ENCODE measurements around the gene SLC20A1. TPM values are rescaled to one million over a fixed set of nuclear protein-coding genes. Genes with fewer than 3 reads are reported as not detected.

SLC20A1 gene
- total and polyA plus RNA-seq, 5 experiments from 2014 or later: 17.0 to 75.6 (median 33.7) TPM

DNA sequence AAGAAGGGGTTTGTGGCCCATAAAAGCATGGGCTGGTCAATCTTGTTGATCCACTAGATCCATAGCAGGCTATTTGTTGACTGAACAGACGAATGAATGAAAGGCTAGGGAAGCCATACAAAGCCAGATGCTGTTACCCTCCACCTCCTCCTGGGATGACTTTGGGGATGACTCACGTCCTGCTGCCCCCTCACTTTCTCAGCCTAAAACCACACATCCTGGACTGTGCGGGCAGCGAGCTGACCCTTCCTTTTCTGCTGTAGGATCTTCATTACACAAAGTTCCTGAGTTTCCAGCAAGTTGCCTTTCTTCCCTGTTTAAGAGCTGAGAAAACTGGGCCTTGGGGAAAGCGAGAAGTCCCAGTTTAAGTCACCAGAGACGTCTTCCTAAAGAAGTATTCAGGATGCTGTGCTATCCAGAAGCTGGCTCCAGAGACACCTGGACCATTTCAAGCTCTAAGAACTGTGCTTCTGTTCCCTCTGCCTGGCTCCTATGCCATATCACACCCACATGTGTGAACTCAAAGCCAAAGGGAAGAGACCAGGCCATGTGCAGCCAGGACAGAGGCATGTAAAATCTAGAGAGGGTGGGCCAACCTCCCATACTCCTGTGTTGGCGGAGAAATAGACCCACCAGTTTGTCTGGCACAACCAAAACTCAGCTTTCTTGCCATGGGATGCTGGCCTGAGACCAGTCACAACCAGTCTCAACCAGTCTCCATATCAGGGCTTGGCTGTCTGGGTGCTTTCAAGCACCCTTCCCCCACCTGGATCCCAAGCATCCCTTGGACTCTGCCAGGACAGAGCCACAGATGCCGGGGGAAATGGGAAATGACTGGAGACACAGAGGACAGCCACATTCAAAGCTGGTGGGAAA lies 4.7 kb upstream of the SLC20A1 start:
- Mint-ChIP-seq H3K27ac (peak overlapping the region in 6 of 10 donors; percentile 31 to 73 (median 41)), H3K4me1 (peaks cover 23 to 40% (median 36%) of the 10 kb centered on the region in 4 donors), H3K9me3 (no peaks in the 10 kb centered on the region), H3K27me3 (no peaks in the 10 kb centered on the region), H3K36me3 (no peaks in the 10 kb centered on the region), H3K4me3 (no peak overlapping the region)
- ATAC-seq (no peak), DNase-seq (no peak)
- POLR2A ChIA-PET: interaction anchor here (9.9 kb wide), 1 partner anchor 10 kb away, joined by 330 read pairs; no protein-coding TSS in a partner anchor

DNA sequence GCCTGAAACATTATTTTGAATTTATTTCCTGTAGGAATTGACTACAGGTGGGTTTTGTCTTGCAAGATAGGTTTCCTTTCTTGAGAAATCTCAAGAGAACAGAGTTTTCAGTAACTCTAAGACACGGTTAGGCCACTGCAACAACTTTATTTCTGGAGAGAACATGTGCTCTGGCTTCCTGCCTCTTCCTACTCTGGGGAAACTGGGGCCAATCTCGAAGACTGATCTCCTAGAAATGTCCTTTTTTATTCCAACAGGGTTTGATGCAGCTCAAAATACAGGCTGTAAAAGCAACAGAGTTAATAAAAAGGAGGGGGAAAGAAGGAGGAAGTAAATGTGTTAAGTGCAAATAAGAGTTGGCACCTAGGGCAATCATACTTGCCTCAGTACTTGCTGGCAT lies 4.0 kb upstream of the SLC20A1 start:
- no peak overlapping the region for H3K4me3 Mint-ChIP-seq
- no peaks in the 10 kb centered on the region for H3K9me3 Mint-ChIP-seq
- peak overlapping the region in 5 of 10 donors; percentile 16 to 80 (median 65) for H3K27ac Mint-ChIP-seq
- peaks cover 21 to 36% (median 30%) of the 10 kb centered on the region in 4 donors for H3K4me1 Mint-ChIP-seq
- ATAC-seq: no peak
- DNase-seq: no peak
- no peaks in the 10 kb centered on the region for H3K27me3 Mint-ChIP-seq
- POLR2A ChIA-PET: interaction anchor here (9.9 kb wide), 1 partner anchor 11 kb away, joined by 330 read pairs; no protein-coding TSS in a partner anchor
- H3K36me3 Mint-ChIP-seq: peaks cover 0 to under 1% (median 0%) of the 10 kb centered on the region in 3 donors

DNA sequence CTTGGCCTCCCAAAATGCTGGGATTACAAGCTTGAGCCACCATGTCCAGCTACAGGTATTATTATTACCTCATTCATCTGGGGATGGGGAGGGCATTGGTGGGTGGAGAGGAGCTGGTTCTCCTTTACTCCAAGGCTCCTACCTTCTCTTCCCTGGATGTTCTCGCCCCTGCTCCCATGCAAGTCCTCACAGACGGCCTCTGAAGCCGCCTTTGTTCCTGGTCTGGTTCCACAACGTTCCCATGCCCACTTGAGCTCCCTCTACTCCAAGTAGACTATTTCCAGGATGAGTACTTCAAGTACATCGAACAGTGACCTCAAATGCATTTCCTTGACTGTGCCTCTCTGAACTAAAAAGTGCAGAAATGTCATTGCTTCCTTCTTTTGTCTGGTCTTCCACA lies 3.2 kb upstream of the SLC20A1 start:
- Mint-ChIP-seq H3K4me3 (no peak overlapping the region), H3K4me1 (peaks cover 25 to 39% (median 34%) of the 10 kb centered on the region in 4 donors), H3K36me3 (peaks cover 1 to 8% (median 1%) of the 10 kb centered on the region in 3 donors), H3K9me3 (no peaks in the 10 kb centered on the region), H3K27me3 (no peaks in the 10 kb centered on the region), H3K27ac (peak overlapping the region in 3 of 10 donors; percentile 15 to 84 (median 56))
- POLR2A ChIA-PET: interaction anchor here (0.6 to 9.9 kb wide), 3 partner anchors 12 to 60 kb away, joined by 4 to 330 read pairs (median 5); no protein-coding TSS in a partner anchor
- no peak for ATAC-seq
- no peak for DNase-seq

DNA sequence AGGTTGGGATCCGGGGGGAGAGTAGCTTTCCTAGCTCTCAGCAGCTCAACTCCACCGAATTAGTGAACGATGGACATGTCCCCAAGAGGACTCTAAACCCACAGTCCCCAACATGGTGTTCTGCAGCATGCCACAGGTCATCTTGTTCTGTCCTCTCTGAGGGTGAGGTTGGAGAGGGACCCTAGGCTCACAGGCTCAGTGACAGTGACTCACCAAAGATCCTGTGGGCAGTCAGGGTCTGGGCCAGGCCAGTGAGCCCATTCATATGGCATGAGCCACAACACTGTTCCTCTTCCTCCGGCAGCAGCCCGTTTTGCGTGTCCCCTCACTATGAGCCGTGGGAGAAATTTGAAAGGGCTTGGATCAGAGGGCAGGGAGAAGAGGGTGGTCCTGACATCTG lies 2.8 kb upstream of the SLC20A1 start:
- Mint-ChIP-seq H3K9me3 (no peaks in the 10 kb centered on the region), H3K27ac (peak overlapping the region in 3 of 10 donors; percentile 15 to 84 (median 56)), H3K36me3 (peaks cover 4 to 12% (median 4%) of the 10 kb centered on the region in 3 donors), H3K4me1 (peaks cover 29 to 43% (median 39%) of the 10 kb centered on the region in 4 donors), H3K4me3 (peak overlapping the region in 2 of 10 donors; percentile 9 to 25), H3K27me3 (no peaks in the 10 kb centered on the region)
- no peak for DNase-seq
- no peak for ATAC-seq
- POLR2A ChIA-PET: interaction anchor here (0.6 to 9.9 kb wide), 2 partner anchors 12 to 60 kb away, joined by 4 to 330 read pairs; no protein-coding TSS in a partner anchor

DNA sequence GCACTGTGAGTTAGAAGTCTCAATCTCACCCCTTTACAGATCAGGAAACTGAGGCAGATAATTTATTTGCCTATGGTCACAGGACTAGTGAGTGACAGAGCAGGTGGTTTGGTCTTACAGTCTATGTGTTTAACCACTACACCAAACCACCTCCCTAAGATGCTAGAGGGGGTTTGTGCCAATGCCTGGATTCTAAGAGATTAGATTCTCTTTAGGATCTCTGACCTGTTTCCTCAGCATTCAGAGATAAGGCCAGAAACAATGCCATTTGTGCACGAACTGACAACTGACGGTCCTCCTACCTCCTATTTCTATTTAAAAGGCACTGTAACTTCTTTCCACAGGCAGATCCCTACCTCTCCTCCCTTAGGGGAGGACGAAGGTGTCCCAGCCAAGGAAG lies 2.3 kb upstream of the SLC20A1 start:
- peaks cover 29 to 48% (median 44%) of the 10 kb centered on the region in 4 donors for H3K4me1 Mint-ChIP-seq
- peak overlapping the region in 7 of 10 donors; percentile 34 to 91 (median 87) for H3K4me3 Mint-ChIP-seq
- H3K27me3 Mint-ChIP-seq: no peaks in the 10 kb centered on the region
- ATAC-seq (no peak), DNase-seq (no peak)
- POLR2A ChIA-PET: interaction anchor here (9.9 kb wide), 1 partner anchor 13 kb away, joined by 330 read pairs; no protein-coding TSS in a partner anchor
- H3K36me3 Mint-ChIP-seq: peaks cover 4 to 17% (median 4%) of the 10 kb centered on the region in 3 donors
- peak overlapping the region in 7 of 10 donors; percentile 8 to 93 (median 76) for H3K27ac Mint-ChIP-seq
- H3K9me3 Mint-ChIP-seq: no peaks in the 10 kb centered on the region

DNA sequence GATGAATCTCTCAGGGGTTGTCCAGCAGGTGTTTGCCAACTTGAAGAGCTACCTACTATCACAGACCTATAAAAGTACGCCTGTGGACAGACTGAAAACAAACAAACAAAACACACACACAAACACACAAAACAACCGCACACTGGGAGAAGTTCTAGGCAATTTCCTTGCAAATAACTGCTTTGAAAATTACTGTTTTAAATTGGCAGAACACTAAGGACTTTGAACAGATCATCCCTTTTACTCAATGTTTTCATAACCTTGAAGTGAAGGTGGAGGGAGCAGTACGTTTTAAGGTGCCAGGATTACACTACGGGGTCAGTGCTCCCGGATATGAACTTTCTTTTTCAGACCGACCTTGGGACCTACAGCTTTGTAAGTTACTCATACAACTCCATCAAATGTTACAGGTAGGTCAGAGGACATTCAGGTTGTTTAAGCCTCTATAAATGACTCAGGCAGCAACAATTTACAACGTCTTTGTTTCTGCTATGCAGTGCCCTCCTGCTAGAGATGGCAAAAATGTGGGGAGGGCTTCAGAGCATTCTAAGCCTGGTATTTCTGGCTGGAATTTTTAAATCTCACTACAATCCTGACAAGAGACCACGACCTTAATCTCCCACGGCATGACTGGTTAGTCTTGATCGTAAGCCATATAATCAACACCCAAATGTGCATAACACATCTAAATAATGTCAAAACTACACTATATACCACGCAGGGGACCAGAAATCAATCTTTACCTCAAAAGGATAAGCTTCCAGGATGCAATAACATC lies 1.4 kb upstream of the SLC20A1 start:
- H3K4me3 Mint-ChIP-seq: peak overlapping the region; percentile 86 to 95 (median 90)
- H3K4me1 Mint-ChIP-seq: peaks cover 33 to 57% (median 52%) of the 10 kb centered on the region in 4 donors
- peaks cover 4 to 26% (median 7%) of the 10 kb centered on the region in 3 donors for H3K36me3 Mint-ChIP-seq
- ATAC-seq (no peak), DNase-seq (no peak)
- POLR2A ChIA-PET: interaction anchor here (2.3 to 9.9 kb wide), 3 partner anchors 14 to 60 kb away, joined by 10 to 330 read pairs (median 12); partner anchors contain the start of gene CHCHD5
- H3K27ac Mint-ChIP-seq: peak overlapping the region; percentile 8 to 95 (median 92)
- H3K9me3 Mint-ChIP-seq: no peaks in the 10 kb centered on the region
- H3K27me3 Mint-ChIP-seq: no peaks in the 10 kb centered on the region

DNA sequence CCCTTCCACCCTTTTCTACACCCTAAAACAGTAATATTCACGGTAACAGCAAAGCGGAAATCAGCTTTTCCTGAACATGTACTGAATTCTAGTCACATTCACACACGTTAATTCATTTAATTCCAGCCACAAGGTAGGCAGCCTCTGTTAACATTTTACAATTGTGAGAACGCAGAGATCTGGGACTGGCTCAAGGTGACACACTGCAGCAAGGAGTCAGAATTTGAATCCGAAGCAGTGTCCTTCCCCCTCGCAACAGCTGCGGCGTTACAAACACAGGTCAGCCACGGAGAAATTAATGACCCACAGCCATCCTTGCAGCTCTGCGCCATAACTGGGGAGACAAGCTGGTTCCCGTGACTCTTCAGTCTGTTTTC lies 818 bp upstream of the SLC20A1 start:
- POLR2A ChIA-PET: interaction anchor here (0.7 to 9.9 kb wide), 10 partner anchors 13 to 146 kb away, joined by 3 to 330 read pairs (median 4); partner anchors contain the start of gene CHCHD5
- ATAC-seq: no peak
- Mint-ChIP-seq H3K36me3 (peaks cover 4 to 31% (median 7%) of the 10 kb centered on the region in 3 donors), H3K27me3 (no peaks in the 10 kb centered on the region), H3K4me3 (peak overlapping the region; percentile 86 to 95 (median 90)), H3K9me3 (no peaks in the 10 kb centered on the region), H3K27ac (peak overlapping the region in 9 of 10 donors; percentile 49 to 95 (median 92)), H3K4me1 (peaks cover 35 to 62% (median 58%) of the 10 kb centered on the region in 4 donors)
- DNase-seq: no peak

DNA sequence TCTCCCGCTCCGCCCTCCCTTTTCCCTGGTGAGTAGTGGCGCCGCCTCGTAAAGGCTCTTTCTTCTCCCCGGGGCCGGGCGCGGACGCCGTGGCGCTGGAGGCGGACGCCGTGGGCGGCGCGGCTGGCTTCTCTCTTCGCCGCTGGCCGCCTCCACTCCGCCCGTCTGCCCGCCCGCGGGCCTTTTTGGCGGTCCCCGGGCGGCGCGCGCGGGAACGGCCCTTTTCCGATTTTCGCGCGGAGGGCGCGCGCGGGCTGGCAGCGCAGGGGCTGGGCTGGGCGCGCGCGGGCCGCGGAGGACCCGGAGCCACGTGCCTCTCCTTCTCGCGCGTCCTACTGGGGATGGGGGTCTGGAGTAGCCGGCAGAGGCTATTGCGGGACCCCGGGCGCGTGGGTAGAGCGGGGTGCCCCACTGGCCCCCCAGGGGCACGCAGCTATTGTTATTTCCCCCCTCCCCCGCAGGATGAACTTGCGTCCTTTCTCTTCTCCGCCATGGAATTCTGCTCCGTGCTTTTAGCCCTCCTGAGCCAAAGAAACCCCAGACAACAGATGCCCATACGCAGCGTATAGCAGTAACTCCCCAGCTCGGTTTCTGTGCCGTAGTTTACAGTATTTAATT lies 472 bp downstream of the SLC20A1 start:
- Mint-ChIP-seq H3K27me3 (no peaks in the 10 kb centered on the region), H3K36me3 (peaks cover 4 to 44% (median 7%) of the 10 kb centered on the region in 3 donors), H3K4me3 (peak overlapping the region; percentile 86 to 95 (median 90)), H3K4me1 (peaks cover 35 to 69% (median 64%) of the 10 kb centered on the region in 4 donors), H3K27ac (peak overlapping the region in 8 of 10 donors; percentile 69 to 93 (median 89)), H3K9me3 (no peaks in the 10 kb centered on the region)
- DNase-seq: peak in 3 of 10 donors; percentile 6 to 48 (median 38)
- POLR2A ChIA-PET: interaction anchor here (0.7 to 9.9 kb wide), 10 partner anchors 15 to 1526 kb away, joined by 3 to 330 read pairs (median 4); partner anchors contain the start of genes BCL2L11, CHCHD5 and POLR1B
- peak; percentile 15 to 33 for ATAC-seq

DNA sequence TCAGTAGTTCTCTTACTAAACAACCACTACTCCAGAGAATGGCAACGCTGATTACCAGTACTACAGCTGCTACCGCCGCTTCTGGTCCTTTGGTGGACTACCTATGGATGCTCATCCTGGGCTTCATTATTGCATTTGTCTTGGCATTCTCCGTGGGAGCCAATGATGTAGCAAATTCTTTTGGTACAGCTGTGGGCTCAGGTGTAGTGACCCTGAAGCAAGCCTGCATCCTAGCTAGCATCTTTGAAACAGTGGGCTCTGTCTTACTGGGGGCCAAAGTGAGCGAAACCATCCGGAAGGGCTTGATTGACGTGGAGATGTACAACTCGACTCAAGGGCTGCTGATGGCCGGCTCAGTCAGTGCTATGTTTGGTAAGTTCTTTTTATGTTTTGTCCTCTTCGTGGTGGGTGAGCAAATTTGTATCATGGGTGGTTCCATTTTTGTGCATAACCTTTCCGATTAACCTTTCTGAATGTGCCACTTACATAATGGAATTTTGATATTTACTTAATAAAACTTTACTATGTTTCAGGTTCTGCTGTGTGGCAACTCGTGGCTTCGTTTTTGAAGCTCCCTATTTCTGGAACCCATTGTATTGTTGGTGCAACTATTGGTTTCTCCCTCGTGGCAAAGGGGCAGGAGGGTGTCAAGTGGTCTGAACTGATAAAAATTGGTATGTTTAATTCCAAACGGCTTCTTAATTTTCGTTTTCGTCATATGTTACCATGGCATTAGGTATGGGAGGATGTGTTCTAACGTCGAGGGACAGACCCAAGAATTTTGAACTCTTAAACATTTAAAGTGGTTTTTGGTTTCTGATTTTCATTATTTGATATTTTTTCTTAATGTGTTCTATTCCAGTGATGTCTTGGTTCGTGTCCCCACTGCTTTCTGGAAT lies 1.3 kb downstream of the SLC20A1 start:
- no peaks in the 10 kb centered on the region for H3K27me3 Mint-ChIP-seq
- ATAC-seq (no peak), DNase-seq (peak in 1 of 10 donors; percentile 8)
- H3K4me3 Mint-ChIP-seq: peak overlapping the region; percentile 83 to 95 (median 90)
- peaks cover 35 to 78% (median 67%) of the 10 kb centered on the region in 4 donors for H3K4me1 Mint-ChIP-seq
- POLR2A ChIA-PET: interaction anchor here (1.4 to 9.9 kb wide), 5 partner anchors 16 to 106 kb away, joined by 3 to 330 read pairs (median 10); partner anchors contain the start of gene CHCHD5
- no peaks in the 10 kb centered on the region for H3K9me3 Mint-ChIP-seq
- peak overlapping the region; percentile 41 to 93 (median 86) for H3K27ac Mint-ChIP-seq
- H3K36me3 Mint-ChIP-seq: peaks cover 4 to 52% (median 12%) of the 10 kb centered on the region in 3 donors

DNA sequence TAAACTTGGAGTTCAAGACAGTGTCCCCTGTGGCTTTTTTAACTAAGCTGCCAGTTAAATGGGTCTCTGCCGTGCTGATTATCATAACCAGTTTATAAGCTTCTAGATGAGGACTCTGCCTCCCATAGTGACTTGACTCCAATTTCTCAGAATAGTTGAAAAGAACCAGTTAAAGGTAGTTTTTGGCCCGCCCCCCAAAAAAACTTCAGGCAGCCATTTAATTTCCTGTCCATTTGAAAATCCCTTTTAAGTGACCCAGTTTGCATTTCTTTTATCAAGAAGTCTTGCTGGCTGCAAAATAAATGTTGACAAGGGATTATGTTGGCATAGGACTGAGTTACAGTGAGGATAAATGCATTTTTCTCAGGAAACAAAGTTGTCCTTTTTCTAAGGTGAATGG lies 2.3 kb downstream of the SLC20A1 start:
- Mint-ChIP-seq H3K9me3 (no peaks in the 10 kb centered on the region), H3K27me3 (no peaks in the 10 kb centered on the region), H3K27ac (peak overlapping the region in 6 of 10 donors; percentile 8 to 92 (median 68)), H3K36me3 (peaks cover 6 to 63% (median 16%) of the 10 kb centered on the region in 3 donors), H3K4me1 (peaks cover 33 to 79% (median 72%) of the 10 kb centered on the region in 4 donors), H3K4me3 (peak overlapping the region in 9 of 10 donors; percentile 86 to 95 (median 91))
- ATAC-seq (no peak), DNase-seq (no peak)
- POLR2A ChIA-PET: interaction anchor here (9.9 kb wide), 1 partner anchor 17 kb away, joined by 330 read pairs; no protein-coding TSS in a partner anchor

Measured in naive thymus-derived CD8-positive, alpha-beta T cell (primary cell).